RPMI7951 (cell line): Measurements from ENCODE around the gene NEK9. TPM values are rescaled to one million over a fixed set of nuclear protein-coding genes. Genes with fewer than 3 reads are reported as not detected.

ENCODE experiments used
- DNase-seq: peaks from one replicate; pipeline ENCODE4 v3.0.0-alpha.2; 2012; ENCODE audit warnings: low read depth
- total RNA-seq: library from RNA; depleted of rRNA; stranded (reverse); fragments of >200 nt; shearing (Covaris generic); gene quantifications from 2 replicates; pipeline ENCODE4 v1.2.3, GENCODE V29; 2014

The NEK9 gene
- total RNA-seq, 1 experiment from 2014 or later: 11.1 TPM

- DNase-seq: no peak
These were observed 59.6 kb downstream of the NEK9 start for GRCh38 chr14:75067212-75067611.

- DNase-seq: no peak
These were observed 60.2 kb downstream of the NEK9 start for GRCh38 chr14:75066691-75067090.

DNA sequence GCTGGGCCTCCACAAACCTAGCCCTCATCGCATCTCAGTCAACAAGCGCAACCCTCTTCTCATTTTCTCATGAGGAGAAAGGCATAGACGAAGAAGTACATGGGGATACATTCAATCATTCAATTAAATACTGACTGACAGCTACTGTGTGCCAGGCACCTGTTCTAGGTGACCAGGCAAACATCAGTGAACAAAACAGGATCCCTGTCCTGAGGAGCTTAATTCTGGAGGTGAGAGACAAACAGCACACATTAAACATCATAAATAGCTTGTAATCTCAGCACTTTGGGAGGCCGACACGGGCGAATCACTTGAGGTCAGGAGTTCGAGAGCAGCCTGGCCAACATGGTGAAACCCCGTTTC, 62.7 kb downstream of the NEK9 start:
- DNase-seq: no peak

GRCh38 chr14:75063491-75064204, 63.2 kb downstream of the NEK9 start, which contains the start of gene ACYP1:
Gene ACYP1 (minus strand): TSS chr14:75064024. CDS start chr14:75063553, 471 bp downstream.
- peak; percentile 84 for DNase-seq

GRCh38 chr14:75063013-75063412, 63.8 kb downstream of the NEK9 start:
- no peak for DNase-seq

- no peak for DNase-seq
These were observed 66.4 kb downstream of the NEK9 start for GRCh38 chr14:75060420-75060819.

DNA sequence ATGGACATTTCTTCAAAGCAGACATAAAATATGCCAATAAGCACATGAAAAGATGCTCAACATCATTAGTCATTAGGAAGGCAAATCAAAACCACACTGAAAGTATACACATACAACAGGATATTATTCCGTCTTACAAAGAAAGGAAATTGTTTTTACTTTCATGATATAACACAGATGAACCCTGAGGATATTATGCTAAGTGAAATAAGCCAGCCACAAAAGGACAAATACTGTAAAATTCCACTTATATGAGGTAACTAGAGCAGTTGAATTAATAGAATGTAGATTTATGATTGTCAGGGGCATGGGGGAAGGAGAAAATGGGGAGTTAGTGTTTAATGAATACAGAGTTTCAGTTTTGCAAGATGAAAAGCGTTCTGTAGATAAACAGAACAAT, 67.2 kb downstream of the NEK9 start:
- DNase-seq: no peak

- DNase-seq: no peak
These were observed 72.4 kb downstream of the NEK9 start for GRCh38 chr14:75054421-75054820.

DNA sequence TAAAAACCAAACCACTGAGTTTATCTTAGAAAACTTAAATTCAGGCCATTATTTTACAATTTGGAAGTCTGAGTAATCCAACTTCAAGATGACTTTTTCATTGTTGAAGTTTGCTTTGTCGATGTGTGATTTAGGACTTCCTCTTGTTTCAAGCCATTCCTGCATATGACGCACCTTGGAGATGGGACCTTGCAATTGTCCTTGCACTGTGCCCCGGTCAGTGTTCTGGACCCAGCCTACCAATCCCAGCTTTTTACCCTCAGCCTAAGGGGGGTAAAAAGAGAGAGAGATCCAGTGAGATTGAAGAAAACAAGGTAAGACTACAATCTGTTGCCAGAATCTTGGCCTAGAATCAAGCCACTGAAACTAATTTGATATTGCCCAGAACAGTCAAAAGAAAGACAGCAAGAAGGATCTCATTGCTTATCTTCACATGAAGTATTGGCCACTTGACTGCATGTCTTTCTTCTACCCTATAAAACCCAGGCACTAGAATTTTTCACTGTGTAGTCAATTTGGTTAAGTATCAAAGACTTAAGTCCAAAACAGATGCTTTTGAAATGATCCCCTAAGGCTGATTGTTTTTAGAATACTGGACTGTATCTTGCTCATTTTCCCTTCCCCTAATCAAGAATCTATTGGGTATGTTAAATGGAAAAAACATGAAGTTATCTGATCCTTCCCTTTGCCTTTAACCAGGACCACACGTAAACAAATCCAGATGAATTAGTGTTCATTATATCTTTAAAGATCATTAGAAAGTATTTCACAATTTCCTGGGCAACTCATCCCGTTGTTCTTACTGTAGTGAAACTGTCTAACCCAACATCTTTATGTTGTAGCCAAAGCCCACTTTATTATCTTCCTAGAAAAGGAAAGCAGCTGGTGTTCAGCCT, 73.2 kb downstream of the NEK9 start:
- DNase-seq: no peak

DNA sequence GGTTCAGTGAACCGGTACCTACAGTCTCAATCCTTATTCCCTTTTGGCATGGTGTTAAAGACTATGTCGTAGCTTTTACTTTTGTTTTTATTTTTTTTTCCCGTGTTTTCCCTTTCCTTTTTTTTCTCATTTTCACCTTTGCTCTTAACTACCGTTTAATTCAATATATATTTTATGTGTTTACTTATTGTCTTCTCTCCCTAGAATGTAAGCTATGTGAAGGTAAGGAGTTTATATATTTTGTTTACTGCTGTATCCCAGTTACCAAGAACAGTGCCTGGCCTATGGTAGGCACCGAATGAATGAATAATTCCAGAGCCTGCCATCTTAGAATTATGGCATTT, 75.3 kb downstream of the NEK9 start:
- DNase-seq: no peak

GRCh38 chr14:75050852-75051555, 75.8 kb downstream of the NEK9 start, which contains the start of gene MLH3:
Gene MLH3 (minus strand): TSS chr14:75051467. CDS start chr14:75049655, 1,812 bp downstream.
- DNase-seq: peak; percentile 76

DNA sequence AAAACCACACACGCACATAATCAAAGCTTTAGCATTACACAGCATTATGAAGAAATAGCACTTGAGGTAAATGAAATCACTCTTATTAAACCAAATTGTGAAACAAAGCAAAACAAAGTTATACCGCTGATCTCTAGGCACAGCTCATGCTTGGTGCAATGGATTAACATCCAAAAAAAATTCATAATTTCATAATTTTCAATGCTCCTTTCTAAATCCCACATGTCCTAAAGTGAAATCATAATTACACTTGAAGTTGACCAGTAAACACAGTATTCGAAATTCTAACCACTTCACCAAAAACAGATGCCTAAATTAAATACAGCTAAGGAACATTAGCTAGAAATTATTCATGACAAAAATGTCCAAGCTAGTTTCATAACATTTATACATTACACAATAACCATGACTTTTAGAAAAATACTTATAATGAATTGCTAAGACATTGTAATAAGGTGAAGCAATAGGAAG, 77.1 kb downstream of the NEK9 start:
- no peak for DNase-seq

DNA sequence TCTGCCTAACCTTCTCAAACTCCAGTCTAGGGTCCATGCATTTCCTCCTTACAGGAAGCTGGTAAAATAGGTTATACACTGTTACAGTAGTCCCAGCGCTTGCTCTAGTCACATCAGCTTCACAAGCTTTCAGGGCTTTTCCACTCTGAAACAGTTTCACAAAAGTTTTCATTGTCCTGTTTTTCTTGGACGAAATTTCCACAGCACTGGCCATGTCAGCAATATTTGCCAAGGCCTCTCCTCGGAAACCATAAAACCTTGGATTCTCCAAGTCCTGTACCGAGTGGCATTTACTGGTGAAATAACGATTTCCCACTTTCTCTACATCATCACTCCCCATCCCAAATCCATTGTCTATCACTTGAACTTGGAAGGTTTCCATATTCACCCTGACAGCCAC, 77.7 kb downstream of the NEK9 start:
- no peak for DNase-seq

GRCh38 chr14:75048101-75048500, 78.7 kb downstream of the NEK9 start:
- DNase-seq: no peak

- DNase-seq: no peak
These were observed 79.3 kb downstream of the NEK9 start for GRCh38 chr14:75047506-75047905.

GRCh38 chr14:75046899-75047298, 79.9 kb downstream of the NEK9 start:
- DNase-seq: no peak

DNA sequence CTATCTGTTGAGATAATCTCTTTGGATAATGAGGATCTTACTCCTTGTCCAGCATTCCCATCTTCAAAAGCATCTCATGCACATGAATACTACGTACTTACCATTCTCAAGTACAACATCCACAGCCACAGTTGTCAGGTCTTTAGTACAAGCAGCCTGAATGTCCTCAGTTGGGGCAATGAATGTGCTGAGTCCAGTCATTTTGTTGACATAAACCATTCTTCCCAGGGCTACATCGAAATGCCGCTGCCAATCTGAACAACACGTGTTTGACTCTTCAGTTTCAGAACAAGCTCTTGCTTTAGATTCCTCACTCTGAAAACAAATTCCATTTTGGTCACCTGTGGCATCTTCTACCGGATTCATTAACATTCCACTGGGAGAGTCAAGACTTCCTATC, 80.6 kb downstream of the NEK9 start:
- no peak for DNase-seq

DNA sequence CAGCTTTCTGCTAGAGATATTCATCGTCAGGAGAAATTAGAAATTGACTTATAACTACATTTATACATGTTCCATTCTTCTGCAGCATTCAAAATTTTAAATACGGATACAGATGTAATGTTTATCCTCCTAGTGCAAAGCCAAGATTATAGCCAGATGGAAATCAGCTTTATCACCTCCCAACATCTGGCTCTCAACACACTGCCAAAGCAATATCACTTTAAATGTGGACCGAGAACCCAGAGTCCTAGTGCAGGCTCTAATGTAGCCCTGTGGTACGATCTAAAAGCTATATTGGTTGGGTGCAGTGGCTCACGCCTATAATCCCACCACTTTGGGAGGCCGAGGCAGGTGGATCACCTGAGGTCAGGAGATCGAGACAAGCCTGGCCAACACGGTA, 82.1 kb downstream of the NEK9 start:
- DNase-seq: no peak

GRCh38 chr14:75044322-75044721, 82.5 kb downstream of the NEK9 start:
- no peak for DNase-seq

DNA sequence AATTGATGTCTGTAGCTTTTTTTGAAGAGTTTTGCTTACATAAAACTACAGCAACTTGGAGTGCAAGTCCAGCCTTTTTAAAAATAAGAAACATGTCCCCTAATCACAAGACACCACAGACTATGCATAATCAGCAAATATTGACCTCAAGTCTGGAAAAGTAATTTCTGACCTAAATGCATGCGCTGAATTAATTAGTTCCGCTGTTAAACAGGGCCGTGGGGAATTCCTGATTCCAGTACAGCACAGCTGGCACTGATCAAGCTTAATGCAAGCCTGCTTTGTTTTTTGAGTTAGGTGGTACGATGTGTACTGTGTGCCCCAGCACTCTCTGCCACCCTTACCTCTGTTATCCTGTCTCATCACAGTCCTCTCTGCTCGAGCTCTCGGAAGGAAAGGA, 84.8 kb downstream of the NEK9 start:
- DNase-seq: peak; percentile 73

DNA sequence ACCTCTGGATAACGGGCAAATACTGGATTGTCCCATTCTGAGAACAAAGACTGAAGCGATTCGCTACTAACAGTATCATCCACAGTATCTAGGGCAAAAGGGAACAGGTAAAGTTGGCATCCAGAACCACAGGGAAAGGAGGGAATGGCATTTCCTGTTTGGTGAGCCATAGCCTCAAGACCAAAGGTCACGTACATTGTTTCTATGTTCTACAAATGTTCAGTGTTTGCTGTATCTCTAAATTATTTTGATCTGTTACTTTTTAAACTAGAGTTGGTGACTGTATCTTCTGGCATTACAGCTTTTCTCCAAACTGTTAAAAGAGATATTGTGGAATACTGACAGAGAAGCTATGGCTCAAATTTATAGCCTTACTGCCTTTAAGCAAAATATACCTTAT, 85.2 kb downstream of the NEK9 start:
- DNase-seq: no peak

DNA sequence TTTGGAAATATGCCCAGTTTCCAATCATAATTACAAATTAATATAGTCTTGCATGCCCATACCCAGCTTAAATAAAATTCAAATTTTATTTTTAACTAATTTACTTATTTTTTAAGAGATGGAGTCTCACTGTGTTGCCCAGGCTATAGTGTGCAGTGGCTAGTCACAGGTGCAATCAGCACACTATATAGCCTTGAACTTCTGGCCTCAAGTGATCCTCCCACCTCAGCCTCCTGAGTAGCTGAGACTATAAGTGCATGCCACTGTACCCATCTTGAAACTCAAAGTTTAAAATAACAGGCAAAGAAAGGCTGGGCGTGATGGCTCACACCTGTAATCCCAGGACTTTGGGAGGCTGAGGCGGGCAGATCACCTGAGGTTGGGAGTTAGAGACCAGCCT, 85.9 kb downstream of the NEK9 start:
- DNase-seq: no peak
